IMR-90 (cell line): Measurements from ENCODE around the gene CCDC83. TPM values are rescaled to one million over a fixed set of nuclear protein-coding genes. Genes with fewer than 3 reads are reported as not detected.
A peak's percentile ranks its signal among the peaks of the same experiment; 100 is the strongest.
"Not testable (repeated sequence)": the region's sequence is repeated elsewhere in the genome, so short reads cannot be mapped to it uniquely, and the experiment has no call there.

Experiments used
- ATAC-seq: fragments of 200-7000 bp; cut with Tn5 transposase; 2 replicates; pipeline ENCODE4 v1.9.1; 2020; ENCODE audit warnings: low read depth, mild to moderate bottlenecking, moderate library complexity
- BruUV-seq: library from RNA; stranded (reverse); fragments of 400-500 nt; replicated peaks from 2 replicates; lab custom pipeline; 2021; lab: Mats Ljungman, UMichigan
- CTCF ChIA-PET: fragments of 300-600 bp; formaldehyde crosslinking; extraction: SDS; loops from one replicate; lab custom pipeline; 2021; ENCODE audit warnings: antibody characterized with exemption; lab: Yijun Ruan, JAX
- POLR2A ChIA-PET: fragments of 300-600 bp; sonication (Branson Sonifier 250); formaldehyde crosslinking; loops from one replicate; lab custom pipeline; 2022; ENCODE audit warnings: antibody characterized with exemption; ENCODE audit not compliant: unreplicated experiment; lab: Charles Lee
- DNase-seq: peaks from one replicate; pipeline ENCODE4 v3.0.0; 2013
- H2AFZ ChIP-seq: replicated peaks from 2 replicates; pipeline ENCODE3; 2013; ENCODE audit warnings: low read length, mild to moderate bottlenecking; ENCODE audit not compliant: poor library complexity
- H2AK5ac ChIP-seq: 2 replicates; pipeline ENCODE4 v1.6.1; 2013; ENCODE audit warnings: low read depth, low read length, inconsistent platforms
- H2AK9ac ChIP-seq: replicated peaks from 2 replicates; pipeline ENCODE3; 2013; ENCODE audit warnings: mild to moderate bottlenecking, low read depth, low read length, moderate library complexity; ENCODE audit not compliant: poor library complexity
- H2BK120ac ChIP-seq: 2 replicates; pipeline ENCODE4 v1.6.1; 2013; ENCODE audit warnings: low read depth, low read length, inconsistent platforms
- H2BK15ac ChIP-seq: 3 replicates; pipeline ENCODE4 v1.6.1; 2013; ENCODE audit warnings: low read depth, low read length, inconsistent platforms
- H2BK20ac ChIP-seq: 2 replicates; pipeline ENCODE4 v1.6.1; 2013; ENCODE audit warnings: low read depth, mild to moderate bottlenecking, inconsistent platforms, low read length, moderate library complexity
- H2BK5ac ChIP-seq: 2 replicates; pipeline ENCODE4 v1.6.1; 2013; ENCODE audit warnings: mild to moderate bottlenecking, low read depth, low read length, inconsistent platforms; ENCODE audit not compliant: poor library complexity, severe bottlenecking
- H3K14ac ChIP-seq: replicated peaks from 2 replicates; pipeline ENCODE4 v1.6.1; 2013; ENCODE audit warnings: low read depth, low read length, inconsistent platforms
- H3K18ac ChIP-seq: 2 replicates; pipeline ENCODE4 v1.6.1; 2013; ENCODE audit warnings: low read depth, low read length, control low read depth
- H3K23ac ChIP-seq: 2 replicates; pipeline ENCODE4 v1.6.1; 2013; ENCODE audit warnings: low read depth, low read length, inconsistent platforms
- H3K27ac ChIP-seq: 2 replicates; pipeline ENCODE4 v1.5.1; 2013; ENCODE audit warnings: mild to moderate bottlenecking, control low read depth, low read length; ENCODE audit not compliant: insufficient read depth
- H3K27me3 ChIP-seq: 2 replicates; pipeline ENCODE4 v1.6.1; 2013; ENCODE audit warnings: low read length; ENCODE audit not compliant: control insufficient read depth, insufficient read depth
- H3K36me3 ChIP-seq: 2 replicates; pipeline ENCODE4 v1.6.1; 2013; ENCODE audit warnings: low read length, mixed read lengths; ENCODE audit not compliant: control insufficient read depth, insufficient read depth
- H3K4ac ChIP-seq: 2 replicates; pipeline ENCODE4 v1.6.1; 2013; ENCODE audit warnings: low read depth, low read length, inconsistent platforms
- H3K4me1 ChIP-seq: 2 replicates; pipeline ENCODE4 v1.6.1; 2013; ENCODE audit warnings: low read length, mixed read lengths; ENCODE audit not compliant: control insufficient read depth, insufficient read depth
- H3K4me2 ChIP-seq: 2 replicates; pipeline ENCODE4 v1.6.1; 2013; ENCODE audit warnings: low read depth, mild to moderate bottlenecking, control low read depth, low read length, moderate library complexity
- H3K4me3 ChIP-seq: 2 replicates; pipeline ENCODE4 v1.5.1; 2013; ENCODE audit warnings: low read depth, mild to moderate bottlenecking, control low read depth, low read length, moderate library complexity; ENCODE audit not compliant: insufficient read depth
- H3K56ac ChIP-seq: 2 replicates; pipeline ENCODE4 v1.6.1; 2013; ENCODE audit warnings: low read length, inconsistent platforms; ENCODE audit not compliant: insufficient read depth; ENCODE audit errors: extremely low read depth
- H3K79me1 ChIP-seq, 2 experiments: 2 replicates each; pipeline ENCODE4 v1.6.1; 2013; ENCODE audit warnings: low read length in 2 of 2, inconsistent platforms in 1 of 2, low read depth in 1 of 2
- H3K9ac ChIP-seq: 2 replicates; pipeline ENCODE4 v1.6.1; 2013; ENCODE audit warnings: low read depth, low read length, control low read depth
- H3K9me1 ChIP-seq: 2 replicates; pipeline ENCODE4 v1.6.1; 2013; ENCODE audit warnings: low read length, inconsistent platforms; ENCODE audit not compliant: insufficient read depth
- H3K9me3 ChIP-seq: 2 replicates; pipeline ENCODE4 v1.6.1; 2013; ENCODE audit warnings: low read length; ENCODE audit not compliant: control insufficient read depth, insufficient read depth
- H4K20me1 ChIP-seq: 2 replicates; pipeline ENCODE4 v1.6.1; 2013; ENCODE audit warnings: low read length, inconsistent platforms; ENCODE audit not compliant: insufficient read depth
- H4K5ac ChIP-seq: 2 replicates; pipeline ENCODE4 v1.6.1; 2013; ENCODE audit warnings: mild to moderate bottlenecking, low read depth, low read length, control low read depth
- H4K8ac ChIP-seq, 2 experiments: 2 replicates each; pipeline ENCODE4 v1.6.1; 2013; ENCODE audit warnings: low read depth in 2 of 2, low read length in 2 of 2, control low read depth in 1 of 2, inconsistent platforms in 1 of 2
- H4K91ac ChIP-seq: 2 replicates; pipeline ENCODE4 v1.6.1; 2013; ENCODE audit warnings: low read depth, low read length, inconsistent platforms; ENCODE audit not compliant: insufficient read depth
- CEBPB ChIP-seq: IDR thresholded peaks from 2 replicates; pipeline ENCODE4 v1.6.1; 2012; ENCODE audit warnings: low read depth, low read length, improper control_type of control experiment
- MXI1 ChIP-seq: IDR thresholded peaks from 2 replicates; pipeline ENCODE4 v1.6.1; 2012; ENCODE audit warnings: low read depth, mild to moderate bottlenecking, low read length, moderate library complexity, borderline replicate concordance
- NFE2L2 ChIP-seq: fragments of 150-350 bp; IDR thresholded peaks from 2 replicates; pipeline ENCODE4 v1.6.1; 2016; ENCODE audit warnings: low read depth, mild to moderate bottlenecking, low read length
- POLR2A ChIP-seq: IDR thresholded peaks from 2 replicates; pipeline ENCODE4 v1.6.1; 2012; ENCODE audit warnings: mild to moderate bottlenecking, low read depth, low read length
- RCOR1 ChIP-seq: IDR thresholded peaks from 2 replicates; pipeline ENCODE4 v1.6.1; 2012; ENCODE audit warnings: mild to moderate bottlenecking, low read length, improper control_type of control experiment; ENCODE audit not compliant: insufficient replicate concordance
- WGBS, 2 experiments: methylation state at CpG; one replicate each; pipeline versions ENCODE4 v1.1.5 to v1.1.7; 2013; ENCODE audit warnings: missing lambda C conversion rate in 2 of 2; ENCODE audit not compliant: insufficient read length in 1 of 2; ENCODE audit errors: extremely low coverage in 2 of 2; 5-methylcytosine and 5-hydroxymethylcytosine counted together
- dilution Hi-C: fragments of 300-500 bp; cut with HindIII; formaldehyde crosslinking; loops from one replicate; pipeline ENCODE4 v1.14.3; 2018; ENCODE audit warnings: low sequenced_read_pairs; ENCODE audit not compliant: unreplicated experiment
- in situ Hi-C: fragments of 300-500 bp; cut with MboI; formaldehyde crosslinking; loops from 3 replicates; pipeline ENCODE4 v1.14.3; 2019; ENCODE audit warnings: low sequenced_read_pairs, inconsistent platforms, mixed read lengths
- intact Hi-C: fragments of 100-400 bp; cut with micrococcal nuclease; formaldehyde crosslinking; loops from 2 replicates; pipeline ENCODE4 v1.10.0; 2022
- polyA plus RNA-seq, 3 experiments: library from polyadenylated mRNA; depleted of rRNA; stranded (reverse); fragments of >200 nt; gene quantifications; 2 replicates each; pipeline ENCODE4 v1.2.3, GENCODE V29; 2012; ENCODE audit warnings: low replicate concordance in 1 of 3
- total RNA-seq: library from RNA; depleted of rRNA; stranded (reverse); fragments of >200 nt; gene quantifications from 2 replicates; pipeline ENCODE4 v1.2.3, GENCODE V29; 2012

Gene CCDC83
- total and polyA plus RNA-seq, 2 of the 4 experiments (the other 2 are of a cell fraction), result not detected

DNA sequence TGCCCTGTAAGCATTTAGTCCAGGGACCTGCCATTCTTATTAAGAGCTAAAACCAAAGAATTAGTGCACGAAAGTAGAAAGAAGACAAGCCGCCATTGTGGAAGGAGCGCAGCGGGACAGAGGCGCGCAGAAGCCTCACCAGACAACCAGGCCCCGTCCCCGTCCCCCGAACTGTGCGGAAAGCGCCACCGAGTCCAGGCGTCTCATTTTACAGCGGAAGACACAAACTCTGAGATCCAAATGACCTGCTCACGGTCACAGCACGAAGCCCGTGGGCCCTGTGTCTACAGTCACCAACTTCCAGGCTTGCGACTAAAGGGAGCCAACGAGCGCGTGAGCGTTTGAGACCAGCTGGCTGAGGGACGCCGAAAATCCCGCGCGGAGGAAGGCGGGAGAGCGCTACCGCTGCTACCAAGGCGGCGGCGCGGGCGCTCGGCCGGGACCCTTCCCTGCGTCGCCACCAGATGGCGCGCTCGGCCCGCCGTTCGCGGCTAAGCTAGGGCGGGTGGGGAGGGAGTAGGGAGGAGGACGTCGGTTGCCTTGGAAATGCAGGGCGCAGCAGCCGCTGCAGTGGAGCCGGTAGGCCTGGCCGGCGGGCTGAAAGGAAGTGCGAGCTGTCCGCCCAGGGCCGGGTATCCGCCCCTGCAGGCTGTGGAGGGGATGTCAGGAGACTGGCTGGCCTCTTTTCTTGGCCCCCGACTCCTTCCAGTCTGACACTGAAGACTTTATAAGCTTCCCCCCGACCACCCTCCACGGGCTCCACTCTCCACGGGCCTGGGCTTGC, 434 bp upstream of the CCDC83 start (continued):
- TF ChIP-seq RCOR1, result no peak
- TF ChIP-seq CEBPB, result no peak
- TF ChIP-seq MXI1, result peak; percentile 60

DNA sequence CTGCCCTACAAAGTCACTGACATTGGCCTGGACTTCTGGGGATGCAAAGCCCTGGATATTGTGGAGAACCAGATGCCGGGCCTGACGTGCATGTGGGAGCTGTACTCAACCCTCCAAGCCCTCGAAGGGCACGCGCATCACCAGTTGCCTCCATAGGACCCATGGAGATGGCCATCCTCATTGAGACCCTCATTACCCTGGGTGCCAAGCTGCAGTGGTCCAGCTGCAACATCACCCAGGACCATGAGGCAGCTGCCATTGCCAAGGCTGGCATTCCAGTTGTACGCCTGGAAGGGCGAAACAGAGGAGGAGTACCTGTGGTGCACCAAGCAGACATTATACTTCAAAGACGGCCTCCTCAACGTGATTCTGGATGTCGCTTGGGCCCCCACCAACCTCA, 1.9 kb downstream of the CCDC83 start:
- no peak overlapping the region for H3K4me3 ChIP-seq
- dilution Hi-C loops, result no loop called here
- no peak overlapping the region for H4K8ac ChIP-seq
- peaks cover 1 to 3% of the 10 kb centered on the region in 2 experiments; a peak in 2 of 4 replicates for H3K79me1 ChIP-seq
- CTCF ChIA-PET, result no interaction called here
- DNase-seq (no peak), ATAC-seq (no peak)
- no peaks in the 10 kb centered on the region for H3K9me3 ChIP-seq
- H3K18ac ChIP-seq, result no peak overlapping the region
- H3K23ac ChIP-seq, result no peak overlapping the region
- POLR2A ChIA-PET, result no interaction called here
- no peak overlapping the region for H4K5ac ChIP-seq
- no peaks in the 10 kb centered on the region for H3K27me3 ChIP-seq
- in situ Hi-C loops, result no loop called here
- peaks cover 7% of the 10 kb centered on the region for H3K4me1 ChIP-seq
- H3K56ac ChIP-seq, result no peak overlapping the region
- no peak overlapping the region for H2BK120ac ChIP-seq
- H3K4me2 ChIP-seq, result no peak overlapping the region
- no peak for TF ChIP-seq NFE2L2
- no peak for TF ChIP-seq POLR2A
- no peak overlapping the region for H2AK5ac ChIP-seq
- no peaks in the 10 kb centered on the region for H3K36me3 ChIP-seq
- no peak overlapping the region for H2BK5ac ChIP-seq
- H2AK9ac ChIP-seq, result no peak overlapping the region
- peaks cover 3% of the 10 kb centered on the region for H3K9me1 ChIP-seq
- H3K4ac ChIP-seq, result no peak overlapping the region
- no peak overlapping the region for H2BK20ac ChIP-seq
- 100% methylated on average over 1 of the region's 10 CpGs; no CpG with 5 or more reads in 1 of the 2 experiments for WGBS, 2 experiments
- no peaks in the 10 kb centered on the region for H4K20me1 ChIP-seq
- H4K91ac ChIP-seq, result no peak overlapping the region
- H2AFZ ChIP-seq, result no peak overlapping the region
- no peak overlapping the region for H2BK15ac ChIP-seq
- intact Hi-C loops, result loop anchor here (5.0 to 10.0 kb wide), 2 partner anchors 208 to 420 kb away; partner anchors contain the start of gene PICALM
- H3K9ac ChIP-seq, result no peak overlapping the region
- no TSS peak for BruUV-seq
- no peak overlapping the region for H3K14ac ChIP-seq
- no peak overlapping the region for H3K27ac ChIP-seq

DNA sequence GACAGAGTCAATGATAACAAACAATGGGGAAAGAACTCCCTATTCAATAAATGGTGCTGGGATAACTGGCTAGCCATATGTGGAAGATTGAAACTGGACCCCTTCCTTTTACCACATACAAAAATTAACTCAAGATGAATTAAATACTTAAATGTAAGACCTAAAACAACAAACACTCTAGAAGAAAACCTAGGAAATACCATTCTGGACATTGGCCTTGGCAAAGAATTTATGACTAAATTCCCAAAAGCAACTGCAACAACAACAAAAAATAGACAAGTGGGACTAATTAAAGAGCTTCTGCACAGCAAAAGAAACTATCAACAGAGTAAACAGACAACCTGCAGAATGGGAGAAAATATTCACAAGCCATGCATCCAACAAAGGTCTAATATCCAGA, 4.4 kb downstream of the CCDC83 start:
- H3K14ac ChIP-seq, H3K27ac ChIP-seq, CTCF ChIA-PET, H3K4me3 ChIP-seq, H2BK15ac ChIP-seq, dilution Hi-C loops, H4K5ac ChIP-seq, H3K4ac ChIP-seq, H2BK5ac ChIP-seq, H3K9ac ChIP-seq, H2BK120ac ChIP-seq, H3K9me1 ChIP-seq, POLR2A ChIA-PET, H3K18ac ChIP-seq, ATAC-seq, H3K36me3 ChIP-seq, BruUV-seq, H4K20me1 ChIP-seq, H2AK5ac ChIP-seq, H3K23ac ChIP-seq, H3K9me3 ChIP-seq, H2BK20ac ChIP-seq, H3K56ac ChIP-seq, H4K91ac ChIP-seq, DNase-seq, H3K4me2 ChIP-seq, H3K27me3 ChIP-seq, H4K8ac ChIP-seq, H2AK9ac ChIP-seq, H2AFZ ChIP-seq, in situ Hi-C loops, H3K79me1 ChIP-seq, H3K4me1 ChIP-seq: not testable (repeated sequence)
- intact Hi-C loops, result loop anchor here (5.0 to 10.0 kb wide), 2 partner anchors 205 to 418 kb away; partner anchors contain the start of gene PICALM
